ENCODE measurements around the gene TSTD1.
A peak's percentile ranks its signal among the peaks of the same experiment; 100 is the strongest.
"Not testable (repeated sequence)": the region's sequence is repeated elsewhere in the genome, so short reads cannot be mapped to it uniquely, and the experiment has no call there.

TSTD1 gene

DNA sequence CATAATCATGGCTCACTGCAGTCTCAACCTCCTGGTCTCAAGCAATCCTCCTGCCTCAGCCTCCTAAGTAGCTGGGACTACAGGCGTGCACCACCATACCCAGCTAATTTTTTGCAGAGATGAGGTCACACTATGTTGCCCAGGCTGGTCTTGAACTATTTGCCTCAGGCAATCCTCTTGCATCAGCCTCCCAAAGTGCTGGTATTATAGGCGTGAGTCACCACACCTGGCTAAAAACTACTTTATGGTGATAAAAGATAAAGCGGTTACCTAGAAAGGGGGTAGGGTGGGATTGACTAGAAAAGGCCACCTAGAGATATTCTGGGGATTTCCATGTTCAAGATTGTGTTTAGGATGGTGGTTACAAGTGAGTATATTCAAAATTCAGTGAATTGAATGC is 5.0 kb downstream of the TSTD1 start:
- peak; percentile 55 for DNase-seq (ENCODE audit: low spot score)

DNA sequence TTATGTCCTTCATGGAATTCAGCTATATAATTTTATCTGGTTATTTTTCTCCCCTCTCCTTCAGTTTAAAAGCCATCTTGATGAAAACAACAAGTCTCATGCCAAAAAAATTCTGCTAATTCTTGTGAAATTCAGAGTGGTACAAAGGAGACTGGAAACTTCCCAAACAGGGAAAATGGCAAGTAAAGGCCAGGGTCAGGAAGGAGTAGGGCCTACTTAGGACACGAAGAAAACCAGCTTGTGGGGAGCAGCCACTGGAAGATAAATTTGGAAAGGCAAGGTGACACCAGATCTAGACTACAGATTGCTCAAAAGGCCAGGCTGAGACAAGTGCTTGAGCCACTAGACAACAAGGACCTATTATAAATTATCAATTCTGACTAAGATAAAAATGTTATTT is 6.4 kb downstream of the TSTD1 start:
- no peak for DNase-seq (ENCODE audit: low spot score)

DNA sequence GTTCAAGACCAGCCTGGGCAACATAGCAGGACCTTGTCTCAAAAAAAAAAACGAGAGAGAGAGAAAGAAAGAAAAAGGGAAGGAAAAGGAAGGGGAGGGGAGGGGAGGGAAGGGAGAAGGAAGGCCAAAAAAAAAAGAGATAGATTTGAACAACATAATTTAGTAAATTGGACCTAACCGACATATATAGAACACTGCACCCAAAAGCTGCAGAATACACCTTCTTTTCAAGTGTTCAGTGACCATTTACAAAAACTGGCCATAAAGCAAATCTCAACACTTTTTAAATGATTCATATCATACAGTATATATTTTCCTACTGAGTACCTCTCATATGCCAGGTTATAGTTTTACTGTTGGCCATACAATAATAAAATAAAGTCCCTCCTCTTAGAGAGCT is 6.9 kb downstream of the TSTD1 start:
- no peak for DNase-seq (ENCODE audit: low spot score)

DNA sequence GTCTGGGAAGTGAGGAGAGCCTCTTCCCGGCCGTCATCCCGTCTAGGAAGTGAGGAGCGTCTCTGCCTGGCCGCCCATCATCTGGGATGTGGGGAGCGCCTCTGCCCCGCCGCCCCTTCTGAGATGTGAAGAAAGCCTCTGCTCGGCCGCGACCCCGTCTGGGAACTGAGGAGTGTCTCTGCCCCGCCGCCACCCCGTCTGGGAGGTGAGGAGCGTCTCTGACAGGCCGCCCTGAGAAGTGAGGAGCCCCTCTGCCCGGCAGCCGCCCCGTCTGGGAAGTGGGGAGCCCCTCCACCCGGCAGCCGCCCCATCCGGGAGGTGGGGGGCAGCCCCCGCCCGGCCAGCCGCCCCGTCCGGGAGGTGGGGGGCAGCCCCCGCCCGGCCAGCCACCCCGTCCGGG is 9.3 kb downstream of the TSTD1 start:
- not testable (repeated sequence) for DNase-seq (ENCODE audit: low spot score)

DNA sequence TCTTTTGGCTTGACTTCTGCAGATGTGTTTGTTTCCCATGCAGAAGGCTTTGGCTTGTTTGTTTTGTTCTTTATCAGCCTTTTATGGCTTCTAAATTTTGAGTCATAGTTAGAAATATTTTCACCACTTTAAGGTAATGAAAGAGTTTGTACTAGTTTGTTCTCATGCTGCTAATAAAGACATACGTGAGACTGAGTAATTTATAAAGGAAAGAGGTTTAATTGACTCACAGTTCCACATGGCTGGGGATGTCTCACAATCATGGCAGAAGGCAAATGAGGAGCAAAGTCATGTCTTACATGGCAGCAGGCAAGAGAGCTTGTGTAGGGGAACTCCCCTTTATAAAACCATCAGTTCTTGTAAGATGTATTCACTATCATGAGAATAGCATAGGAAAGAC is 11.8 kb downstream of the TSTD1 start:
- not testable (repeated sequence) for DNase-seq (ENCODE audit: low spot score)

DNA sequence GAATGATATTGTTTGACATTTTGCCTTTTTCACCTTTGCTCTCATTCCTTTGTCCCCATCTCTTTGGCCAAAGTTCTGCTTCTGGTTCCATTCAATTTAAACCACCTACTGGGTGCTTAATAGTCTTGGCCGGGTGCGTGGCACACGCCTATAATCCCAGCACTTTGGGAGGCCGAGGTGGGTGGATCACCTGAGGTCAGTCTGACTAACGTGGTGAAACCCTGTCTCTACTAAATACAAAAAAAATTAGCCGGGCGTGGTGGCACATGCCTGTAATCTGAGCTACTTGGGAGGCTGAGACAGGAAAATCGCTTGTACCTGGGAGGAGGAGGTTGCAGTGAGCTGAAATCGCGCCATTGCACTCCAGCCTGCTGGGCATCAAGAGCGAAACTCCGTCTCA is 16.3 kb downstream of the TSTD1 start:
- not testable (repeated sequence) for DNase-seq (ENCODE audit: low spot score)

DNA sequence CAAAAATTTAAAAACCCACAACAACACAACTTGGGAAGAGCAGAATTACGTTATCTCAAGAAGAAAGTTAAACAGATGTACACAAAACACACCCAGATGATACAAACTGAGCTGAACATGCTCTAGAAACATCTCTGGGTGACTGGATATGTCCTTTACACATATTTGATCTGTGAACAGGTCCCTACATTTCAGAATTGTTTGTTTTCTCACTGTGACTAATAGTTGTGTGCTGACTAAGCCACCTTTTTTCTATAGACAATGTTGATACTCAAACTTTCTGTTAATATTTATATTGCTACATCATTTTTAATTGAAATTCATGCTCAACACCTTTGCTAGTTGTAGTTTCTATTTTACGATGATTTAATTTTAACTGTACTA is 16.8 kb downstream of the TSTD1 start:
- peak; percentile 15 for DNase-seq (ENCODE audit: low spot score)

DNA sequence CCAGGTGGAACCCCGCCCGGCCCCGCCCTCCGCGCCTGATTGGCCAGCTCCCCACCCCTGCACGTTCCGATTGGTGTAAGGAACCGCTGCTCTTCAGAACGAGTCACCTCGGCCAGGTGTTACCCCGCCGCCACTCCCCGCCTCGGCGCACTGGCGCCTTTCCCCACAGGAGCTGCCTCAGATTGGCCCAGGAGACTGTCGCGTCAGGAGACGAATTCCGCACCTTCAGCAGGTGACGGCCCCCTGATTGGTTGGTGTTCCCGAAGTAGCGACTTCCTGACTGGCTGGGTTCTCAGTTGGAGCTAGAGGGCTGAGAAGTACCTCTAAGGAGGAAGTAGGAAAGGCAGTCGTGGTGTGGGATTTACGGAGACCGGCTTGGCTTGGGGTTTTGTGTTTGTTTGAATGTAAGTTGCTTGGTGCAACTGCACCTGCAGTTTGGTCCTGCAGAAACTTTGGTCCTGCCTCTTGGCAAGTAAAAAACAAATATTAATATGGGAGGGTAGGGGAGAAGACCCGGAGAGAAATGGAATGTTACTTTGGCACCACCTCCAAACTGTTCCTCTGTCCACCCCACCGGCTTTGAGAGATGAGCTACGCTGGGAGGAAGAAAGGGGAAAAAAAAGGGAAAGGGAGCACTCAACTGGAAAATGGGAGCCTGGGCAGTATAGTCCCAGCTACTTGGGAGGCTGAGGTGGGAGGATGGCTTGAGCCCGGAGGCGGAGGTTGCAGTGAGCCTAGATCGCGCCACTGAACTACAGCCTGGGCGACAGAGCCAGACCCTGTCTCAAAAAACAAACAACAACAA is 17.4 kb downstream of the TSTD1 start:
- peak; percentile 93 for DNase-seq (ENCODE audit: low spot score)

DNA sequence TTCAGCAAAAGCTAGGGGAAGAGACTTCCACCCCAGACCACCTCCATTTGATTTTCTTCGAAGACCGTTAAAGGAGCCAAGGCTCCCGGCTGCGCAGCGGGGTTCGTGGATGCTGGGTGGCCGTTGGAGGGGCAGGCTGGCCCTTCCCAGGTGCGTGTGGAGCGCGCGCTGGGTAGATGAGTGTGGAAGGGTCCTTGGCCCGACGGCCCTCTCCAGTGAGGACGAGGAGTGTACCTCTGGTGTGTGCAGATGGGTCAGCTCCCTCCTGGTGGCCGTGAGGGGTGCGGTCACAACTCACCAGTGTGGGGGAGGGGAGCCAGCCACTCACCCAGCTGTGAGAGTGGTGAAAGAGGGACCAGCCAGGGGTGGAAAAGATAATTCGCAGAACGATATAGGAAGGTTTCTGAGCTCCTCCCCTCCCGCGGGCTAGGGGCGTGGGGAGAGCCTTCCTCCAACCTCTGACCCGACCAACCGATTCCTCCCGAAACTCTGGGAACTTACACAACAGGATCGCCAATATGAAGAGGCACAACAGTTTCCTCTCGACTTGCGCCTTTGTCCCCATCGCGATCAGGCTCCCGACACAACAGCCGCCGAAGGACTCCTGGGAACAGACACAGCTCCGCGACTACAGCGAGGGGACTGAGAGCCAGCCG is 18.1 kb downstream of the TSTD1 start, which contains the start of gene F11R:
TSS of gene F11R (minus strand) at position 644 of the 656 bp plus-strand sequence. CDS start at position 565, 79 bp downstream.
- DNase-seq (ENCODE audit: low spot score) = no peak

DNA sequence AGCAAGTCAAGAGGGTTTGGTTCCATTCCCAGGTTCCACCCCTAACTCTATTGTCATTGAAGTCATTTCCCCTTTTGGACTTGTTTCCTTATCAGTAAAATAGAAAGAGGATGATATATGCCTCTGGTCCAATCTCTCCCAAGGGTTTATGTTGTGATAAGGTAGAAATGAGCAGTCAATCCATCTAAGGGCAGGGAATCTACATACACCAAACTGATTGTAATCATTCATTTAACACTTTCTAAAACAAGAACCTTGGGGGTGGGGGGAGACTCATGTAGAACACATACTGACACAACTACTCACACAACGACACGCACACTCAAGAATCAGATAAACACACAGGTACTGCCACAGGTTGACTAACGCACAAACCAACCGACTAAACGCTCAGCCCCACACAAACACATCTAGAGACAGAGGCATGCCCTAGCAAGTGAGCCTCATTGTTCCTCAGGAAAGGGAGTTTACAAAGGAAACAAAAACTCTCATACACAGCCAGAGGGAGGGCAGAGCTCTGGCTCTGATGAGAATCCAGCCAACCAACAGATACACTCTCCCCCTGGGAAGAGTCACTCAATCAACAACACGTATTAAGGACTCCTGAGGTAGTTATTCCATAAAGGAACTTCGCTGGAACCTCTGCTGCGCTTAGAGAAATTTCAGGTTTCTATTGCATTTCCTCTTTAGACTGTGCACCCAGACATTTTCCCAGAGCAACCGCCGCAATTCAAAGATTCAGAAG is 18.8 kb downstream of the TSTD1 start:
- DNase-seq (ENCODE audit: low spot score) = no peak

DNA sequence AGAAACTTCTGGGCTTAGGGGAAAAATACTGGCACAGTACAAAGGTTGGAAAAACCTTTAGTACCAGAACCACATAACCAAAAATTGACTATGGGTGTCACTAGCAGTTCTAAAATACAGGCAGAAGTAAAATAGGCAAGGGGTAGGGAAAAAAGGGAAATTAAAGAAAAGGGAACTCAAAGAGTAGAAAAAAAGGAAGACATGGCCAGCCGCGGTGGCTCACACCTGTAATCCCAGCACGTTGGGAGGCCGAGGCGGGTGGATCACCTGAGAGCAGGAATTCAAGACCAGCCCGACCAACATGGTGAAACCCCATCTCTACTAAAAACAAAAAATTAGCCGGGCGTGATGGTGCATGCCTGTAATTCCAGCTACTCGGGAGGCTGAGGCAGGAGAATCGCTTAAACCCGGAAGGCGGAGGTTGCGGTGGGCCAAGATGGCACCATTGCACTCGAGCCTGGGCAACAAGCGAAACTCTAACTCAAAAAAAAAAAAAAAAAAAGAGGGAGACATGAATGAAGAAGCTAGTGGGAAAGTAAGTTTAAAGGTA is 19.6 kb downstream of the TSTD1 start:
- DNase-seq (ENCODE audit: low spot score) = not testable (repeated sequence)

DNA sequence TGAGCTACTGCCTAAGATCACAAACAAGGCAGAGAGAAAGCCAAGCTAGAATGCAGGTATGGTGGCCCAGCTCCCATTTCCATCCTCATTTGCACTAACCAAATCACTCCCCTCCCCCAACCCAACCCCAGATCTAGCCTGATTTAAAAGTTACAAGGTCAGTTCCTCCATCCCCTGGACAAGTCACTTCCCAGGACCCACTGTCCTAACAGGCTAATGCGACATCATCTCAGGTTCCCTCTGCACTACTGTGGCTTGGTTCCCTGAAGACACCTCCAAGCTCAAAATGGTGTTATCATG is 20.2 kb downstream of the TSTD1 start:
- no peak for DNase-seq (ENCODE audit: low spot score)

DNA sequence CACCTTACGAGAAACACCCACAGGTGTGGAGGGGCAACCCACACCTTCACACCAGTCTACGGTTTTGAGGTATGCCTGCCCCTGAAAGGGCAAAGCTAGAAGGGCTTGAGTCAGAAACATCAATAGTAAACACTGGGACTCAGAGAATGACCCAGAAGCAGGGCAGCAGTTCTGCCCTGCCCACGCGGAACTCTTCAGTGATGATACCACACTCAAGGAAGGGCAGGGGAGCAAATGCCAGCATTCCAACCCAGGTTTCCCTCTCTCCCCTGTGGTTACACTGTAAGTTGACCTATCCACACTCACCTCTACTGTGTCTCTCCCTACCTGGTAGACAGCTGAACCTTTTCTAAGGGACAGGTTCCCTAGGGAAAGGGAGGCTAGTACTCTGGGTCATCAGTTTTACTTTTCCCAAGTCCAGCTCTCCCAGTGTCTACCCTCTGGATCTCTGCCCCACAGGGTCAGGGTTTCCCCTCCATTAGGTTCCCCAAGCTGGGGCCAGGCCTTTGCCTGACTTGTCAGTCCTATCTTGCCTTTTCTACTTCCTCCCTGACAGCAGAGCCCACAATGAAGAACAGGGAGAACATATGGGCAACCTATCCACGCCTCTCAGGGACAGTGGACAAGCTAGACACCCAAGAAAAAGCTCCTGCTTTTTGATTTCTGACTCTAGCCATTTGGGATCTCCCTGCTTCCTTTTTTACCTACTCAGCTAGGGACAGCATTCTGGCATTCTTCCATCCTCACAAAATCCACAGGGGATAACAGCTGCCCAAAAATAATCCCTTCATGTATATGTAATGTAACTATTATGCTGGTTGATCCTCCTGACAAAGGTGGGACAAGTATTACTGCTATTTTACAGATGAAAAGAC is 20.8 kb downstream of the TSTD1 start:
- DNase-seq (ENCODE audit: low spot score) = no peak

DNA sequence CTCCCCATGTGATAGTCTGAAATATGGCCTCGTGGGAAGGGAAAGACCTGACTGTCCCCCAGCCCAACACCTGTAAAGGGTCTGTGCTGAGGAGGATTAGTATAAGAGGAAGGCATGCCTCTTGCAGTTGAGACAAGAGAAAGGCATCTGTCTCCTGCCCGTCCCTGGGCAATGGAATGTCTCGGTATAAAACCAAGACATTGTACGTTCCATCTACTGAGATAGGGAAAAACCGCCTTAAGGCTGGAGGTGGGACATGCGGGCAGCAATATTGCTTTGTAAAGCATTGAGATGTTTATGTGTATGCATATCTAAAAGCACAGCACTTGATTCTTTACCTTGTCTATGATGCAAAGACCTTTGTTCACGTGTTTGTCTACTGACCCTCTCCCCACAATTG is 21.6 kb downstream of the TSTD1 start:
- DNase-seq (ENCODE audit: low spot score) = not testable (repeated sequence)

DNA sequence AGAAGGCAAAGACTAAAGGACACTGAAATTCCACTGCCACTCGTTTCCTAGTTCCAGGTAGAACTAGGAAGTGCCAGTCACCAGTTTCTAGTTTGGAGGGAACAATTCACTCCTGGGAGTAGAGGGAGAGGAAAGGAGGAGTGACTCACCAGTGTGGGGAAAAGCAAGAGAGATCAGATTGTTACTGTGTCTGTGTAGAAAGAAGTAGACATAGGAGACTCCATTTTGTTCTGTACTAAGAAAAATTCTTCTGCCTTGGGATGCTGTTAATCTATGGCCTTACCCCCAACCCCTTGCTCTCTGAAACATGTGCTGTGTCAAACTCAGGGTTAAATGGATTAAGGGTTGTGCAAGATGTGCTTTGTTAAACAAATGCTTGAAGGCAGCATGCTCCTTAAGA is 22.1 kb downstream of the TSTD1 start:
- DNase-seq (ENCODE audit: low spot score) = not testable (repeated sequence)

DNA sequence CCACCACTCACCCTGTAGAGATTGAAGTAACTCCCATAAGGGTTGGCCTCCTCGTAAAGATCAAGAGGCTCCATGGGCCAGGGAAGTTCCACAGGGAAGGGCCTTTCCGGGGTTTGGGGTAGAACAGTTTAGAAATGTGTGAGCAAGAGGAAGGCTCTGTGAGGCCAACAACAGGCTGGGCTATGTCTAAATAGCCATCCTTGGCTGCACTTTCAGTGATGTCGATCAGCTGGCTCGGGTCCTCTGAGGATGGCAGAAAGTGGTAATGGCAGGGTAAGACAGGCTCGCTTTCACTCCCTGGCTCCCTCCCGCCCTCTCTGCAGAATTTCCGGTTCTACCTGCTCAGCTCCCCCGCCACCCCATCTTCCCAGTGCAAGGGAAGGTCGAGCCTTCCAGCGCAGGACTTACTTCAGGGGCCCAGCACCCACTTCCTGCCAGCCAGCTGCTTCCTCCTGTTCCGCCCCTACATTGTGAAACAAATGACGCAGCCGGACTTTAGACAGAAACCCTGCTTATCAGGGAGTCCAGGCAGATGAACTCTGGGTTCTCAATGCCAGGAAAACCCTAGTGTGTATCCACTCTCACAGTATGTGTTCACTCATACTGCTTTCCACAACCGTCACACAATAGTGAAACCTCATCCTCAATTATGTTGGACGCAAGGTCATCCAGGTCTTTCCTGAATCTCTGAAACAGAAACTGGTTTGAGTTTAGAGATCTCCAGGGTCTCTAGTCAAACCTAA is 25.1 kb downstream of the TSTD1 start:
- peak; percentile 64 for DNase-seq (ENCODE audit: low spot score)

DNA sequence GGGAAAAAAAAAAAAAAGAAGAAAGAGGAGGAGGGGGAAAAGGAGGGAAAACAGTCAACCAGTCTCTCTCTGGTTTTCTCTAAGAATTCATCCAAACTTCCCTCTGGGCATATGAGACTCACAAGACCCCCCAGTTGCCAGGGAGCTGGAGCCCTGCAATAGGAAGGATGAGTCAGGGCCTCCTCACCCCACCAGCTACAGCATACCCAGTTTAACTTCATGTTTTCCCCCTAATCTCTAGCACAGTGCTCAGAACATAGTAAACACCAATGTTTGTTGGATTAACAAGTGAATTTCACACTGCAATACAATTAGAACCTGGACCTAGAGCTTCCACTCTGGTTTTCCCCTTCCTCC is 25.7 kb downstream of the TSTD1 start:
- DNase-seq (ENCODE audit: low spot score) = peak; percentile 24

DNA sequence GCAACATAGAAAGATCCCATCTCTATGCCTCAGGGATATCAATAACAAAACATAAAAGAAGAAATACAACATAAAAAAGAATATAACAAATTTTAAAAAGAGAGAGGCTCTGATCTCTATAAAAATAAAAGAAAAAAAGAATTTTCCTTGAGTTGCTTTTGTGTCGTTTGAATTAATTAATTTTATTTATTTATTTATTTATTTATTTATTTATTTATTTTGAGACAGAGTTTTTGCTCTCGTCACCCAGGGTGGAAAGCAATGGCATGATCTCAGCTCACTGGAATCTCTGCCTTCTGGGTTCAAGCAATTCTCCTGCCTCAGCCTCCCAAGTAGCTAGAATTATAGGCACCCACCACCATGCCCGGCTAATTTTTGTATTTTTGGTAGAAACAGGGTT is 26.3 kb downstream of the TSTD1 start:
- DNase-seq (ENCODE audit: low spot score) = no peak

DNA sequence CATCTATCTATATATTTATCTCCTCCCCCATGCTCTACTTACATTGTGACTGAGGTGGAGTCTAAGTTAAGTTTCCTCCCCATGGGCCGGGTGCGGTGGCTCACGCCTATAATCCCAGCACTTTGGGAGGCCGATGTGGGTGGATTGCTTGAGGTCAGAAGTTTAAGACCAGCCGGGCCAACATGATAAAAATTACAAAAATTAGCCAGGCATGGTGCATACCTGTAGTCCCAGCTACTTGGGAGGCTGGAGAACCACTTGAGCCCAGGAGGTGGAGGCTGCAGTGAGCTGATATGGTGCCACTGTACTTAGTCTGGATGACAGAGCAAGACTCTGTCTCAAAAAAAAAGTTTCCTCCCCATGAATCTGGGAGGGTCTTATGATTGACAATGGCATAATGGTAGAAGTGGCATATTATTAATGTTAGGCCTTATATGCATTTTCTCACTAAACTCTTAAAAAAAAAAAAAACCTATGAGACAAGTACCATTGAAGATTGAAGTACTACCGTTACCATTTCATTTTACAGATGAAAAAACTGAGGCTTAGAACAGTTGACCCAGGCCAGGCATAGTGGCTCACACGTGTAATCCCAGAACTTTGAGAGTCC is 29.1 kb downstream of the TSTD1 start:
- DNase-seq (ENCODE audit: low spot score) = no peak

DNA sequence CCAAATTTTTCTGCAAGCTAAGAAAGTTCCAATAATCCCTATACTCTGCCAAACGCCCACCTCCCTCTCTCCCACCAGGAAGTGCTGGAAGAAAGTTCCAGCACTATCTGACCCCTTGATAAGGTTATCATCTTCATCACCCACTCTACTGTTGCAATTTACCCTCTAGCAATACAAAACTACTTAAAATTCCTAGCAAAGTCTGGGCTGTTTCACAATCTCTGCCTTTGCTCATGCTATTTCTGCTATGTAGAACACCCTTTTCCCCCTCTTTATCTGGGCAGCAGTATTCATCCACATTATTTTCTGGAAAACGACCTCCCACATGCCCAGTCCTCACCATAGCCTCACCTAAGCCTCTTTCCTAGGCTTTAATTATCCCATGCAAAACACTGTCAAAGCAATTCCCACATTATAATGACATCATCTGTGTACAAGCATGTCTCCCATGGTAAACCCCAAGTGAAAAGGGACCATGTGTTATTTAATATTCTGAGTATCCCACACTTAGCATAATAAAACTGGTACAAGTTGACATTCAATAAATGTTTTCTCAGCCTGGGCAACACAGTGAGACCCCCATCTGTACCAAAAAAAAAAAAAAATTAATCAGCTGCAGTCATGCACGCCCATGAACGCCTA is 29.8 kb downstream of the TSTD1 start:
- DNase-seq (ENCODE audit: low spot score) = no peak
